Measurements from ENCODE around the gene SUGP1. TPM values are rescaled to one million over a fixed set of nuclear protein-coding genes. Genes with fewer than 3 reads are reported as not detected.

Gene SUGP1
- total and polyA plus RNA-seq, 4 donors, result 11.2 to 18.9 (median 14.8) TPM

- no peaks in the 10 kb centered on the region for H3K4me1 ChIP-seq (ENCODE audit: control insufficient read depth in 4 of 4, insufficient read depth in 4 of 4, low read length in 3 of 4)
Observed at GRCh38 chr19:19337120-19337519, 16.8 kb upstream of the SUGP1 start.

GRCh38 chr19:19336597-19336996 is 16.3 kb upstream of the SUGP1 start:
- Histone ChIP-seq H3K36me3 (ENCODE audit: control insufficient read depth in 4 of 4, insufficient read depth in 3 of 4, low read depth in 1 of 4, low read length in 3 of 4) (peaks cover 10 to 68% (median 32%) of the 10 kb centered on the region in 4 donors), H3K9ac (ENCODE audit: low read depth in 1 of 2, low read length in 2 of 2) (no peak overlapping the region), H3K9me3 (ENCODE audit: control insufficient read depth in 4 of 4, low read length in 3 of 4) (no peaks in the 10 kb centered on the region), H3K27ac (ENCODE audit: low read depth in 1 of 2, low read length in 2 of 2) (no peak overlapping the region), H3K4me3 (ENCODE audit: low read depth in 1 of 3, low read length in 3 of 3) (no peak overlapping the region), H3K27me3 (ENCODE audit: control insufficient read depth in 4 of 4, insufficient read depth in 4 of 4, low read length in 3 of 4) (no peaks in the 10 kb centered on the region), H3K4me1 (ENCODE audit: control insufficient read depth in 4 of 4, insufficient read depth in 4 of 4, low read length in 3 of 4) (no peaks in the 10 kb centered on the region)
- WGBS, result 60% methylated on average over 3 of the region's 3 CpGs
- TF ChIP-seq NR2F2 (IDR thresholded peaks at IDR 0.05), result no peak
- TF ChIP-seq HNF4A (conservative IDR thresholded peaks at IDR 0.05), result no peak
- TF ChIP-seq FOXA1 (IDR thresholded peaks at IDR 0.05), result no peak
- TF ChIP-seq REST (IDR thresholded peaks at IDR 0.05), result no peak
- TF ChIP-seq RXRA (IDR thresholded peaks at IDR 0.05), result no peak
- TF ChIP-seq FOXA2 (IDR thresholded peaks at IDR 0.05), result no peak
- TF ChIP-seq SP1 (IDR thresholded peaks at IDR 0.05), result no peak
- no peak for TF ChIP-seq JUND (IDR thresholded peaks at IDR 0.05)
- TF ChIP-seq, protein P1, sequence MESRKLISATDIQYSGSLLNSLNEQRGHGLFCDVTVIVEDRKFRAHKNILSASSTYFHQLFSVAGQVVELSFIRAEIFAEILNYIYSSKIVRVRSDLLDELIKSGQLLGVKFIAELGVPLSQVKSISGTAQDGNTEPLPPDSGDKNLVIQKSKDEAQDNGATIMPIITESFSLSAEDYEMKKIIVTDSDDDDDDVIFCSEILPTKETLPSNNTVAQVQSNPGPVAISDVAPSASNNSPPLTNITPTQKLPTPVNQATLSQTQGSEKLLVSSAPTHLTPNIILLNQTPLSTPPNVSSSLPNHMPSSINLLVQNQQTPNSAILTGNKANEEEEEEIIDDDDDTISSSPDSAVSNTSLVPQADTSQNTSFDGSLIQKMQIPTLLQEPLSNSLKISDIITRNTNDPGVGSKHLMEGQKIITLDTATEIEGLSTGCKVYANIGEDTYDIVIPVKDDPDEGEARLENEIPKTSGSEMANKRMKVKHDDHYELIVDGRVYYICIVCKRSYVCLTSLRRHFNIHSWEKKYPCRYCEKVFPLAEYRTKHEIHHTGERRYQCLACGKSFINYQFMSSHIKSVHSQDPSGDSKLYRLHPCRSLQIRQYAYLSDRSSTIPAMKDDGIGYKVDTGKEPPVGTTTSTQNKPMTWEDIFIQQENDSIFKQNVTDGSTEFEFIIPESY (IDR thresholded peaks at IDR 0.05), result no peak
- DNase-seq (ENCODE audit: low spot score), result no peak

More at GRCh38 chr19:19337120-19337519, 16.8 kb upstream of the SUGP1 start:
- WGBS, result 92% methylated on average over 17 of the region's 17 CpGs
- Histone ChIP-seq H3K9ac (ENCODE audit: low read depth in 1 of 2, low read length in 2 of 2) (no peak overlapping the region), H3K27me3 (ENCODE audit: control insufficient read depth in 4 of 4, insufficient read depth in 4 of 4, low read length in 3 of 4) (no peaks in the 10 kb centered on the region), H3K9me3 (ENCODE audit: control insufficient read depth in 4 of 4, low read length in 3 of 4) (no peaks in the 10 kb centered on the region), H3K4me3 (ENCODE audit: low read depth in 1 of 3, low read length in 3 of 3) (no peak overlapping the region), H3K27ac (ENCODE audit: low read depth in 1 of 2, low read length in 2 of 2) (no peak overlapping the region), H3K36me3 (ENCODE audit: control insufficient read depth in 4 of 4, insufficient read depth in 3 of 4, low read depth in 1 of 4, low read length in 3 of 4) (peaks cover 10 to 69% (median 34%) of the 10 kb centered on the region in 4 donors)
- TF ChIP-seq, protein P1 (IDR thresholded peaks at IDR 0.05), result no peak
- TF ChIP-seq HNF4G (IDR thresholded peaks at IDR 0.05) (no peak), ATF3 (IDR thresholded peaks at IDR 0.05) (no peak), FOXA1 (IDR thresholded peaks at IDR 0.05) (no peak), SP1 (IDR thresholded peaks at IDR 0.05) (no peak), TAF1 (conservative IDR thresholded peaks at IDR 0.05) (no peak)
- DNase-seq (ENCODE audit: low spot score), result no peak
